Neuron (in vitro differentiated cells): ENCODE results near the gene DUSP15.

Source experiments
- H2AFZ ChIP-seq: one replicate; pipeline ENCODE4 v1.6.1; 2013; ENCODE audit warnings: low read depth, mild to moderate bottlenecking, inconsistent platforms, low read length, moderate library complexity
- H3K27me3 ChIP-seq: one replicate; pipeline ENCODE4 v1.6.1; 2013; ENCODE audit warnings: low read length; ENCODE audit not compliant: insufficient read depth
- H3K36me3 ChIP-seq: one replicate; pipeline ENCODE4 v1.6.1; 2013; ENCODE audit warnings: low read length; ENCODE audit not compliant: insufficient read depth
- H3K4me1 ChIP-seq: one replicate; pipeline ENCODE4 v1.6.1; 2013; ENCODE audit warnings: low read length; ENCODE audit not compliant: insufficient read depth
- H3K4me3 ChIP-seq: 2 replicates; pipeline ENCODE4 v1.5.1; 2013; ENCODE audit warnings: mild to moderate bottlenecking, low read length, moderate library complexity
- H3K9me3 ChIP-seq: one replicate; pipeline ENCODE4 v1.6.1; 2013; ENCODE audit warnings: low read length

DUSP15 gene

DNA sequence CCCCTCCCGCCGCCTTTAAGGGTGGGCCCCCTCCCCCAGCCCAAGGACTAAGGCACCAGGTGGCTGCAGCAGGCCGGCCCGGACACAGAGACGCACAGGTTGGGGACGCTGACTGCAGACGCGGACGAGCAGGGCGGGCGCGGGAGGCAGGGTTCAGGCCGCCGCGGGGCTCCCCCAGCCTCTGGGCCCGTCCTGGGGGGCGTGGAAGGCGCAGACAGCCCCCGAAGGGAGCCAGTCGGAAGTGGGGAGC lies 9.3 kb downstream of the DUSP15 start:
- Histone ChIP-seq H3K4me3 (peak overlapping the region; percentile 40), H3K36me3 (peaks cover 8% of the 10 kb centered on the region), H3K4me1 (peaks cover 23% of the 10 kb centered on the region), H2AFZ (peak overlapping the region; percentile 60), H3K27me3 (peaks cover under 1% of the 10 kb centered on the region), H3K9me3 (no peaks in the 10 kb centered on the region)

DNA sequence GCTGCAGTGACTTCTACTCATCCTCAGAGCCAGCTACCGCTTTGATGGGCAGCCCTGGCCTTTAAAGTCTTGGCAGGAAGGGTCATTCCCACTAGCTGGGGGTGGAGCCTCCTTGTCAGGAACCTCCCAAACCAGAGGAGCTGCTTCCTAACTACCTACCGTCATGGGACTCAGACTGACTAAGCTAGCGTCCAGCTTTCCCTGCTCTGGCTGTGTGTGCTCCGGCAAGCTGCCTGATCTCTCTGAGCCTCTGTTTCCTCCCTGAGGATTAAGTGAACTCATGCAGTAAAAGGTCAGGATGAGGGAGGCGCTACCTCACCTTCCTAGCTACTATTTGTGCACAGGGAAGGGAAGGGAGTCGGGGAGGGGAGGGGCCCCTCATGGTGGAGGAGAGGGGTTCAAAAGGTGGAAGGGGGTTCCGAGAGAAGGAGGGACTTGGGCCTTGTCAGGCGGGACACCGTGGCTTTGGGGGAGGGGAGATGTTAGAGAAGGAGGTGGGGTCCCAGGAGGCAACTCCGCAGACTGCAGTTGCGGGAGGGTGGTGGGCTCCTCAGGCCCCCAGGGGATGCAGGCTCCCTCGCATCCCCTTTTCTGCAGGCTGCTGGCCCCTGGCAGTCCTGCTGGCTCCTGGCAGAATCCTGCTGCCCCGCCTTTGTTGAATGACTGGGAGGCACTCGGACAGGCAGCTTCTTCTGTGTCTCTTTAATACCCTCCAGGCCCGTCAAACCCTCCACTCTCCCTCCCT lies 9.8 kb downstream of the DUSP15 start:
- peaks cover 3% of the 10 kb centered on the region for H3K27me3 ChIP-seq
- H2AFZ ChIP-seq, result peak overlapping the region; percentile 60
- peak overlapping the region; percentile 40 for H3K4me3 ChIP-seq

DNA sequence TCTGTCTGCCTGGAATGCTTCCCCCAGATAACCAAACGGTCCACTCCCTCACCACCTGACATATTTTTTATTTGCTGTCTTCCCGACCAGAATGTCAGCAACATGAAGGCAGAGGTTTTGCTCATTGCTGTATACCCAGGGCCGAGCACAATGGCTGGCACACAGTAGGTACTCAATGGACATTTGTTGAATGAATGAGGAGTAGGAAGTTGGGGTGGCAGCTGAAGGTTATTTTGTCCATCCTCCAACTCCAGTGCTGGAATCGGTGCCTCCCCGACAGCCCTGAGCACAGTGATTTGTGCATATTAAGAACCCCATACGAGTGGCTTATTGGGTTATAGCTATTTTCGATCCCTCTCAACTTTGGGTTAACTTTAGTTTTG lies 10.3 kb downstream of the DUSP15 start:
- Histone ChIP-seq H3K4me3 (no peak overlapping the region), H3K9me3 (no peaks in the 10 kb centered on the region), H2AFZ (no peak overlapping the region), H3K4me1 (peaks cover 15% of the 10 kb centered on the region), H3K27me3 (peaks cover 5% of the 10 kb centered on the region), H3K36me3 (peaks cover 5% of the 10 kb centered on the region)

More for the DNA sequence above, 9.8 kb downstream of the DUSP15 start:
- peaks cover 6% of the 10 kb centered on the region for H3K36me3 ChIP-seq
- H3K9me3 ChIP-seq, result no peaks in the 10 kb centered on the region
- peaks cover 18% of the 10 kb centered on the region for H3K4me1 ChIP-seq

DNA sequence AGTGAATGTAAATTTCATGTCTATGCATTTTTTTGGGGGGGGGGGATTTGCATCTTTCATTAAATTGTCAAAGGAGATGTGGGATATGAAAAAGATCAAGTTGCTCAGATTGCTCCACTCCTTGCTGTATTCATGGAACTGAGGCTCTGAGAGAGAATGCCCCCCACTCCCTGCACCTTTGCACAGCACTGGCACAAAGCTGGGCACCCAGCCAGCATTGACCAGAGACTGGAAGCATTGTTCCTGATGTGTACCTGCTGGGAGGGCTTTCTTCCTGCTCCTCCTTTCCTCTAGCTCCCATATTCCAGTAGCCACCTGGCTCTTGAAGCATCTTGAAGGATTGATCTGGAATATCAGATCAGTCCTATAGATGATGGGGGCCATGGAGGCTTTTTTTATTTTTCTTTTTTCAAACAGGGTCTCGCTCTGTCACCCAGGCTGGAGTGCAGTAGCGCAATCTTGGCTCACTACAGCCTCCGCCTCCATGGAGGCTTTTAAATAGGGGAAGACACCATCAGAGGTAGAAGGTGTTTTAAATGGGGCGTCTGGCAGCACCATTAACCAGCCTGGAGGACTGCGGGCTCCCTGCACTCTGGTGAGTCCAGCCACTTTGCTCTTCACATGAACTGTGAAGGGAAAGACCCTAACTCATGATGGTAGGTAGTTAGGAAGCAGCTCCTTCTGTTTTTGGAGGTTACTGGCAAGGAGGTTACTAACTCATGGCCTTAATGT lies 10.9 kb downstream of the DUSP15 start:
- Histone ChIP-seq H2AFZ (no peak overlapping the region), H3K4me3 (no peak overlapping the region), H3K36me3 (peaks cover 5% of the 10 kb centered on the region), H3K27me3 (peaks cover 8% of the 10 kb centered on the region), H3K4me1 (peaks cover 15% of the 10 kb centered on the region), H3K9me3 (no peaks in the 10 kb centered on the region)

DNA sequence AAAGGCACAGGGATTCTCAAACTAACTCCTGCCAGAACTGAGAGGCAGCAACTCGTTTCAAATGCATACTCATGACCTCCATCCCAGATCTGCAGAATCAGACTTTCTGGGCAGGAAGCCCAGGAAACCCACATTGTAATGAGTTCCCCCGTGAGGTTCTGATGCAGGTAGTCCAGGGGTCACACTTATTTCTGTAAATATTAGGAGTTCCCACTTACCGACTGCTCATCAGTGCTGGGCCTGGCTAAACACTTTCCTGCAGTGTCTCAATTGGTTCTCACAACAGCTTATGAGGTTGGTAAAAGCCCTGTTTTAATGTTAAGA lies 11.6 kb downstream of the DUSP15 start:
- peaks cover 15% of the 10 kb centered on the region for H3K4me1 ChIP-seq
- H3K4me3 ChIP-seq, result no peak overlapping the region
- H3K36me3 ChIP-seq, result peaks cover under 1% of the 10 kb centered on the region
- H3K9me3 ChIP-seq, result no peaks in the 10 kb centered on the region
- peaks cover 15% of the 10 kb centered on the region for H3K27me3 ChIP-seq
- no peak overlapping the region for H2AFZ ChIP-seq

DNA sequence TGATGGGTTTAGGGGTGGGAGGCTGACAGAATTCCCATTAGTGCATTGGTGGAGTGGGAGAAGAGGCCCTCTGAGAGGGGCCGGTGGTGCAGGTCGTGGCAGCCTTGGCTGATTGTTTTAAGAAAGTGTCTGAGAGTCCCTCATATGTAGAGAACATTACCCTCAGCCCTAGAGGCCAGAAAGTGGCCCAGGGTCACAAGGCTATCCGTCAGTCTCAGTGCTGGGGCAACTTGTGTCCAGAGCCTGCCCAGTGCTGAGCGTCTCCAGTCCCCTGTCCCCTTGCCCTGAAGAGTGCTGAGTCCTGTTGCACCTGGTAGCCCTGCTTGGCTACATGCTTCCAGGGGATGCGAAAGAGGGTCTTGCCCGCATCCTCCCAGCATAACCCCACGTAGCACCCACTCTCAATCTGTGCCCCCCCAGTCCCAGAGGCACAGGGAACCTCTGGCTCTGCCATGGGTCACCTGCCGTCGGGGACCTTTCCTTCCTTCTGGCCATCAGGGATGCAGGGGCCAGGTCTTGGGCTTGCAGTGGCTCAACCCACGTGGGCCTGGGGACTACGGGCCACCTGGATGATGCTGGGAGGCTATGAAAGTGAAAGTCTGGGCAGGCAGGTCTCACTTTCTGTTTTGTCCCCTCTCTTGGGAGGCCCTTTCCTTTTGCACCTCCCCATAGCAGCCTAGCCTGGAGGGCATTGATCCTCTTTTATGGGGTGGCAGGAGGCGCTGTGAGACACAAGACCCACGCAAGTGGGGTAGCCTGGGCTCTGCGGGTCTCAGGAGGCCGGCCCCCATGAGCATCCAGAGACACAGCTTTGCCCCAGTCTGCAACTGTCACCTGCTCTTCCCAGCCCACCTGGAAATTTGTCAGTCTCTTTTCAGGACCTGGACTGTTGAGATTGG lies 12.2 kb downstream of the DUSP15 start:
- H3K27me3 ChIP-seq, result peaks cover 17% of the 10 kb centered on the region
- peaks cover 15% of the 10 kb centered on the region for H3K4me1 ChIP-seq
- no peak overlapping the region for H2AFZ ChIP-seq
- no peaks in the 10 kb centered on the region for H3K9me3 ChIP-seq
- no peak overlapping the region for H3K4me3 ChIP-seq
- no peaks in the 10 kb centered on the region for H3K36me3 ChIP-seq

DNA sequence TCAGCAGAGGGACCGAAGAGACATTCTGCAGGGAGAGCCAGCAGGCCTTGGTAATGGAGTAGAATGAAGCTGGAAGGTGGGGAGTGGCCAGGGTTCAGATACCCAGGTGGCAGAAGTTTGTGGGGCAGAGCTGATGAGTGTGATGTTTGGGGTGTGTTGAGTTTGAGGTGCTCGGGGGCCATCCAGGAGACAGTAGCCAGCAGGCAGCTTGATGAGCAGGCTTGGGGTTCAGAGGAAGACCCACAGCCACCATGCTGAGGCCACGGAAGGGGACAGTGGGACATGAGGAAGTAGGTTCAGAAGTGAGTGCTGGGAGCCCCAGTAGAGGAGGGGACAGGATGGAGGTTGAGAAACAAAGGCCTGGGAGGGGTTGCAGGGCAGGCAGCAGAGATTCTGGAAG lies 13.8 kb downstream of the DUSP15 start:
- Histone ChIP-seq H3K4me3 (no peak overlapping the region), H3K27me3 (peaks cover 18% of the 10 kb centered on the region), H2AFZ (no peak overlapping the region), H3K36me3 (no peaks in the 10 kb centered on the region), H3K4me1 (peaks cover 10% of the 10 kb centered on the region), H3K9me3 (no peaks in the 10 kb centered on the region)

DNA sequence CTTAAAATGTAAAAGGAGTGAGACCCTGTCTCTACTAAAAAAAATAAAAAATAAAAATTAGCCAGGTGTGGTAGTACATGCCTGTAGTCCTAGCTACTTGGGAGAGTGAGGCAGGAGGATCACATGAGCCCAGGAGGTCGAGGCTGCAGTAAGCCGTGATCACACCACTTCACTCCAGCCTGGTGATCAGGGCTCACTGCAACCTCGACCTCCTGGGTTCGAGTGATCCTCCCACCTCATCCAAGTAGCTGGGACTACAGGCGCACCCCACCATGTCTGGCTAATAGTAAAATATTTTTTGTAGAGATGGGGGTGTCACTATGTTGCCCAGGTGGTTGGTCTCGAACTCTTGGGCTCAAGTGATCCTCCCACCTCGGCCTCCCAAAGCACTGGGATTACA lies 16.8 kb downstream of the DUSP15 start:
- no peaks in the 10 kb centered on the region for H3K9me3 ChIP-seq
- H3K36me3 ChIP-seq, result no peaks in the 10 kb centered on the region
- H2AFZ ChIP-seq, result no peak overlapping the region
- H3K27me3 ChIP-seq, result peaks cover 32% of the 10 kb centered on the region
- no peaks in the 10 kb centered on the region for H3K4me1 ChIP-seq
- H3K4me3 ChIP-seq, result no peak overlapping the region

DNA sequence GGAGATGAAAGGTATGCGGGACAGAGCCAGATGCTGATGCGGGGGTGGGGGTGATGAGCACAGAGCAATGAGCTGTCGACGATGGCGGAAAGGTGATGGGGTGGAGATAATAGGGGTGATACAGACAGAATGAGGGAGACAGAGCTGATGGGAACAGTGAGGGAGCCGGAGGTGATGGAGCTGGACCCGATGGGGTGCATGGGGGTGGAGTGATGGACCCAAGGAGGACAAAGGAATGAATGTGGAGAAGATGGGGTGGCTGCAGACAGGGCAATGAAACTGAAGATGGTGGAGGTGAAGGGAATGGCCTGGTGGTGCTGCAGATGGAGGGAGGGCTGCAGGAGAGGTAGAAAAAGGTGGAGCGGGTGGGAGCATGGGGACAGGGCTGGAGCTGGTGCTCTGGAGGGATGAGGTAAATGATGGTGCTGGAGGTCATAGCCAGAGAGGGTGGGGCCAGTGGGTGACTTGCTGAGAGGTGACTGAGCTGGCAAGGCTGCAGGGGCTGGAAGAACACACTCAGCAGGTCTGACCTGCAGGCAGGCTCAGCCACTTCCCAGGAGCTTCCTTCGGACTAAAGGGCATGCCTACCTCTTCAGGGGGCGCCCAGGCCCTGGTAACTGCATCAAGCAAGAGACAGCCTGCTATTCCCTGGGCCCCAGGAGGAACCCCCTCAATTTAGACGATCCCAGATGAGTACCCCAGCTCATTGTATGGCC lies 18.9 kb downstream of the DUSP15 start:
- peaks cover 32% of the 10 kb centered on the region for H3K27me3 ChIP-seq
- no peaks in the 10 kb centered on the region for H3K9me3 ChIP-seq
- H3K4me1 ChIP-seq, result no peaks in the 10 kb centered on the region
- H2AFZ ChIP-seq, result no peak overlapping the region
- no peaks in the 10 kb centered on the region for H3K36me3 ChIP-seq
- H3K4me3 ChIP-seq, result no peak overlapping the region

DNA sequence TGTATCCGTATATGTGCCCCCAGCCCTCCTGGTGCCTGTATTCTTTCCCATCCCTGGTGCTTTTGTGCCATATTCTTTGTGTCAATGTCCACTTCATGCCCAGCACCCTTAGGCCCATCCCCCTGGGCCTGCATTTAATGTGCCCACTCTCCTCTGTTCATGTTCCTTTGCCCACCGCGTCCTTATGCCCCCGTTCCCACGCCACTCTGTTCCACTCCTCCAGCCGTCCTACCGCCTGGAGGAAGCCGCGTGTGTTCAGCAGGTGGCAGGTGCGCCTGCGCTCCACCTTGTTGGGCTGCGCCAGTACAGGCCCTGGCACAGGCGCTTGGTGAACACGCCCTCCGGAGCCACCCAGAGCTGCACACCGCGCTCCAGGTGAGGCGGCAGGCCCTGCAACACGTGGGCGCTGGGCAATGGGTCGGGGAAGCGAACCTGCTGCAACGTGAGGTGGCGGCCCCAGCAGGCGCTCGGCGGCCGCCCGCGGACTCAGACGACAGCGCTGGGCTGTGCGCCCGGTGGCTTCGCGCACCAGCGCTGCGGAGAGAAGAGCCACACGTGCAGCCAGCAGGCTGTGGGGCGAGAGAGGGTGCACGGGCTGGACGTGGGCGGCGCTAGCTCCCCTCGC lies 20.9 kb downstream of the DUSP15 start:
- H3K27me3 ChIP-seq, result peaks cover 24% of the 10 kb centered on the region
- H3K4me1 ChIP-seq, result peaks cover 13% of the 10 kb centered on the region
- no peaks in the 10 kb centered on the region for H3K36me3 ChIP-seq
- no peak overlapping the region for H2AFZ ChIP-seq
- no peak overlapping the region for H3K4me3 ChIP-seq
- no peaks in the 10 kb centered on the region for H3K9me3 ChIP-seq

DNA sequence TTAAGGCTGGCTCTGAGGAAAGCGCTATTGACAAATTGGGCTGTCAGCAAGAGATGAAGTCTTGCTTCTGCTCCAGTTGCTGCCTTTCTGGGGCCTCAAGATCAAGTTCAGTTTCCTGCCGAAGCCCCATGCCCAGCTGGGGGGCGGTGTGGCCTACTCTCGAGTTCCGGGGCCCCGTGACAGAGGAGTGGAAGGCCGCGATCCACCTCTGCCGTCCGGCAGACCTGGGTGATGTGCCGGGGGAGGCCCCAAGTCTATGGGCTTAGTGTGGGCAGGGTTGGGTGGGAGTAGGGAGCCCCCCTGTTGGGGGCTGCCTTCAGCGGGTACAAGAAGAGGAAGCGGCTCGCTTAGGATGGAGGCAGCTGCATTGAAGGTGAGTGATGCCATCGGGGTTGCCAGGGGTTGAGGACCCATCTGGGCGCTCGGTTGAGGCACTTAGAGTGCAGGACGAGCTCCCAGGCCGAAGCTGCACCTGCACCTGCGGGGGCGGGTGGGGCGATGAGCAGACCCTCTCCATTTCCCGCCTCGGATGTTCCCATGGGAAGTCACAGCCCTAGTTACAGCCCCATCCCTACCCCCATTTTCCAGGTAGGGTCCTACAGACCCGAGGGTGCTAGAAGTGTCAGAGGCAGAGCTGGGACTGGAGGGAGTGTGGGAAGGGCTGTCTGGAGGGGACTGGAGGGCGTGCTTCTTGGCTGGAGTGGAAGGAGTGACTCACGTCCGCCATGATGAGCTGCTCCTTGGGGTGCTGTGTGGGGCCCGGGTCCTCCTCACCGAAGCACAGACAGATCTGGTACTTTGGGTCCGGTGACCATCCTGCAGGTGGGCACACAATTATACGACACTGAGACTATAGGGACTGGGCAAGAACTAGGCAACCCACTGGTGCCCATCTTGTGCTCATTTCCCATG lies 22.0 kb downstream of the DUSP15 start:
- H3K9me3 ChIP-seq, result no peaks in the 10 kb centered on the region
- no peak overlapping the region for H2AFZ ChIP-seq
- H3K36me3 ChIP-seq, result no peaks in the 10 kb centered on the region
- H3K4me3 ChIP-seq, result no peak overlapping the region
- peaks cover 13% of the 10 kb centered on the region for H3K4me1 ChIP-seq
- peaks cover 15% of the 10 kb centered on the region for H3K27me3 ChIP-seq

DNA sequence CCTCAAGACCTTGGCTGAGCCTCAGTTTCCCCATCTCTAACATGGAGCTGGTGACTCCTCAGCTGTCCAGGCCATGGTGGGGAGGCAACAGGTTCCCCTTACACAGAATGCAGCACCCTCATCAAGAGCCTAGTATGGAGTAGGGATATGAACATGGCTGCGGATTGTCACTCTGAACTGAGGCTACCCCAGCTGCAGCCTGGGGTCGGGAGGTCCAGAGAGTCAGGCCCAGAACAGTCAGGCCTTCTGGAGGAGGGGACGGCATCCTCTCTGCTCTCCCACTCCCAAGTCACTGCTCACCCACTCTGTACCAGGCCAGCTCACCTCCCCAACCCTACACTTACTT lies 23.6 kb downstream of the DUSP15 start:
- Histone ChIP-seq H3K36me3 (no peaks in the 10 kb centered on the region), H3K27me3 (peaks cover 15% of the 10 kb centered on the region)

More for the DNA sequence above, 23.6 kb downstream of the DUSP15 start:
- H3K9me3 ChIP-seq, result no peaks in the 10 kb centered on the region
- H3K4me1 ChIP-seq, result peaks cover 25% of the 10 kb centered on the region
- H3K4me3 ChIP-seq, result no peak overlapping the region
- H2AFZ ChIP-seq, result no peak overlapping the region
